GM06990 (cell line): ENCODE data around the gene HAUS5.

Experiments used
- DNase-seq: peaks from one replicate; pipeline ENCODE4 v3.0.0-alpha.2; 2011; ENCODE audit not compliant: insufficient read length; ENCODE audit errors: extremely low read depth
- H3K27me3 ChIP-seq: replicated peaks from 2 replicates; pipeline ENCODE4 v1.6.0; 2011; ENCODE audit warnings: low read length; ENCODE audit not compliant: control insufficient read depth, insufficient read depth
- H3K36me3 ChIP-seq: 2 replicates; pipeline ENCODE4 v1.5.1; 2011; ENCODE audit warnings: low read length; ENCODE audit not compliant: control insufficient read depth, insufficient read depth
- H3K4me3 ChIP-seq: replicated peaks from 2 replicates; pipeline ENCODE4 v1.5.1; 2011; ENCODE audit warnings: low read depth, mild to moderate bottlenecking, control low read depth, low read length
- CTCF ChIP-seq: IDR thresholded peaks from 2 replicates; pipeline ENCODE4 v1.5.1; 2011; ENCODE audit warnings: low read length, control low read depth, mild to moderate bottlenecking, inconsistent platforms; ENCODE audit not compliant: insufficient read depth, poor library complexity, severe bottlenecking

HAUS5 gene

GRCh38 chr19:35665604-35666003 lies 53.1 kb downstream of the HAUS5 start:
- Histone ChIP-seq H3K27me3 (peaks cover 2% of the 10 kb centered on the region), H3K36me3 (peaks cover 1% of the 10 kb centered on the region; the same call in 1 of the 2 replicates), H3K4me3 (no peak overlapping the region)
- no peak for TF ChIP-seq CTCF
- no peak for DNase-seq

- Histone ChIP-seq H3K4me3 (no peak within 1 kb of the TSS), H3K27me3 (peaks cover 2% of the 10 kb centered on the region), H3K36me3 (peaks cover under 1% of the 10 kb centered on the region; the same call in 1 of the 2 replicates)
- no peak for DNase-seq
- TF ChIP-seq CTCF = no peak
Measured at GRCh38 chr19:35666251-35666913, 53.8 kb downstream of the HAUS5 start, which contains the start of gene UPK1A. UPK1A (plus strand) TSS chr19:35666517; CDS start chr19:35666813, 296 bp downstream.

GRCh38 chr19:35669566-35669965 lies 57.0 kb downstream of the HAUS5 start:
- Histone ChIP-seq H3K4me3 (no peak overlapping the region), H3K27me3 (peaks cover 2% of the 10 kb centered on the region), H3K36me3 (no peaks in the 10 kb centered on the region; the same call in 1 of the 2 replicates)
- DNase-seq = no peak
- no peak for TF ChIP-seq CTCF

GRCh38 chr19:35669974-35670373 lies 57.4 kb downstream of the HAUS5 start:
- DNase-seq = no peak
- H3K27me3 ChIP-seq = peaks cover 2% of the 10 kb centered on the region
- H3K36me3 ChIP-seq = no peaks in the 10 kb centered on the region
- H3K4me3 ChIP-seq = no peak overlapping the region
- no peak for TF ChIP-seq CTCF

- Histone ChIP-seq H3K4me3 (no peak overlapping the region), H3K27me3 (peaks cover 2% of the 10 kb centered on the region), H3K36me3 (no peaks in the 10 kb centered on the region)
- TF ChIP-seq CTCF = no peak
- DNase-seq = no peak
Measured at GRCh38 chr19:35670686-35671085, 58.2 kb downstream of the HAUS5 start.

GRCh38 chr19:35671818-35672217 lies 59.3 kb downstream of the HAUS5 start:
- H3K36me3 ChIP-seq = no peaks in the 10 kb centered on the region
- no peak overlapping the region for H3K4me3 ChIP-seq
- peaks cover 2% of the 10 kb centered on the region for H3K27me3 ChIP-seq
- TF ChIP-seq CTCF = no peak
- no peak for DNase-seq
